H7 (cell line): ENCODE results near the gene NAGPA. TPM values are rescaled to one million over a fixed set of nuclear protein-coding genes. Genes with fewer than 3 reads are reported as not detected.
A peak's percentile ranks its signal among the peaks of the same experiment; 100 is the strongest.

Experiments used
- DNase-seq: peaks from one replicate; pipeline ENCODE4 v3.0.0; 2012
- H3K27me3 ChIP-seq: 2 replicates; pipeline ENCODE4 v1.6.0; 2011; ENCODE audit warnings: mild to moderate bottlenecking, low read length; ENCODE audit not compliant: control insufficient read depth, insufficient read depth
- H3K36me3 ChIP-seq: replicated peaks from 2 replicates; pipeline ENCODE4 v1.5.1; 2011; ENCODE audit warnings: low read length; ENCODE audit not compliant: control insufficient read depth, insufficient read depth
- H3K4me3 ChIP-seq: 2 replicates; pipeline ENCODE4 v1.5.1; 2011; ENCODE audit warnings: low read depth, mild to moderate bottlenecking, control low read depth, low read length, moderate library complexity; ENCODE audit not compliant: insufficient read depth
- total RNA-seq: library from RNA; depleted of rRNA; stranded (reverse); fragments of >200 nt; shearing (Covaris generic); gene quantifications from 2 replicates; pipeline ENCODE4 v1.2.3, GENCODE V29; 2014

NAGPA gene
- total RNA-seq, 1 experiment from 2014 or later, result 12.7 TPM

- DNase-seq, result no peak
- H3K4me3 ChIP-seq, result no peak overlapping the region
- no peaks in the 10 kb centered on the region for H3K36me3 ChIP-seq
- no peaks in the 10 kb centered on the region for H3K27me3 ChIP-seq
Observed at GRCh38 chr16:5027086-5027485, 6.6 kb downstream of the NAGPA start.

- no peaks in the 10 kb centered on the region for H3K27me3 ChIP-seq
- no peaks in the 10 kb centered on the region for H3K36me3 ChIP-seq
- H3K4me3 ChIP-seq, result no peak overlapping the region
- peak; percentile 30 for DNase-seq
Observed at GRCh38 chr16:5026664-5027063, 7.1 kb downstream of the NAGPA start.

GRCh38 chr16:5025171-5025632, 8.5 kb downstream of the NAGPA start:
- H3K36me3 ChIP-seq, result no peaks in the 10 kb centered on the region
- peak; percentile 95 for DNase-seq
- H3K27me3 ChIP-seq, result no peaks in the 10 kb centered on the region
- H3K4me3 ChIP-seq, result no peak overlapping the region

GRCh38 chr16:5024632-5025031, 9.1 kb downstream of the NAGPA start:
- Histone ChIP-seq H3K36me3 (no peaks in the 10 kb centered on the region), H3K27me3 (no peaks in the 10 kb centered on the region), H3K4me3 (no peak overlapping the region)
- peak; percentile 62 for DNase-seq

GRCh38 chr16:5022521-5022920, 11.2 kb downstream of the NAGPA start:
- Histone ChIP-seq H3K4me3 (no peak overlapping the region), H3K27me3 (no peaks in the 10 kb centered on the region), H3K36me3 (no peaks in the 10 kb centered on the region)
- no peak for DNase-seq

GRCh38 chr16:5020551-5020950, 13.2 kb downstream of the NAGPA start:
- peak; percentile 55 for DNase-seq
- no peak overlapping the region for H3K4me3 ChIP-seq
- H3K27me3 ChIP-seq, result no peaks in the 10 kb centered on the region
- H3K36me3 ChIP-seq, result no peaks in the 10 kb centered on the region

- Histone ChIP-seq H3K36me3 (no peaks in the 10 kb centered on the region), H3K4me3 (no peak overlapping the region), H3K27me3 (no peaks in the 10 kb centered on the region)
- DNase-seq, result no peak
Observed at GRCh38 chr16:5019775-5020174, 14.0 kb downstream of the NAGPA start.

GRCh38 chr16:5018793-5019192, 14.9 kb downstream of the NAGPA start:
- DNase-seq, result no peak
- no peaks in the 10 kb centered on the region for H3K36me3 ChIP-seq
- H3K4me3 ChIP-seq, result no peak overlapping the region
- H3K27me3 ChIP-seq, result no peaks in the 10 kb centered on the region

- no peaks in the 10 kb centered on the region for H3K36me3 ChIP-seq
- no peak for DNase-seq
- H3K4me3 ChIP-seq, result no peak overlapping the region
- no peaks in the 10 kb centered on the region for H3K27me3 ChIP-seq
Observed at GRCh38 chr16:5017678-5017969, 16.1 kb downstream of the NAGPA start.

- Histone ChIP-seq H3K27me3 (no peaks in the 10 kb centered on the region), H3K4me3 (no peak overlapping the region), H3K36me3 (no peaks in the 10 kb centered on the region)
- DNase-seq, result no peak
Observed at GRCh38 chr16:5016967-5017677, 16.6 kb downstream of the NAGPA start.

GRCh38 chr16:5015887-5016286, 17.8 kb downstream of the NAGPA start:
- no peaks in the 10 kb centered on the region for H3K36me3 ChIP-seq
- DNase-seq, result no peak
- no peak overlapping the region for H3K4me3 ChIP-seq
- no peaks in the 10 kb centered on the region for H3K27me3 ChIP-seq

GRCh38 chr16:5015351-5015750, 18.4 kb downstream of the NAGPA start:
- Histone ChIP-seq H3K4me3 (no peak overlapping the region), H3K36me3 (no peaks in the 10 kb centered on the region), H3K27me3 (no peaks in the 10 kb centered on the region)
- DNase-seq, result peak; percentile 71

GRCh38 chr16:5012887-5013286, 20.8 kb downstream of the NAGPA start:
- Histone ChIP-seq H3K4me3 (no peak overlapping the region), H3K27me3 (no peaks in the 10 kb centered on the region)
- no peak for DNase-seq

GRCh38 chr16:5011637-5012036, 22.1 kb downstream of the NAGPA start:
- Histone ChIP-seq H3K27me3 (no peaks in the 10 kb centered on the region), H3K36me3 (peaks cover 2% of the 10 kb centered on the region; the same call in 1 of the 2 replicates), H3K4me3 (no peak overlapping the region)
- no peak for DNase-seq

More at GRCh38 chr16:5012887-5013286, 20.8 kb downstream of the NAGPA start:
- 0 out of 2 replicates have a peak, but pooled peaks cover 2% of the 10 kb centered on the region for H3K36me3 ChIP-seq

GRCh38 chr16:5010576-5011329, 23.0 kb downstream of the NAGPA start:
- H3K27me3 ChIP-seq, result no peaks in the 10 kb centered on the region
- no peak overlapping the region for H3K4me3 ChIP-seq
- H3K36me3 ChIP-seq, result peaks cover 3% of the 10 kb centered on the region
- peak; percentile 82 for DNase-seq
